22Rv1 (cell line): ENCODE results near the gene ATF6.

Experiments used
- H3K27ac ChIP-seq: fragments of 450-650 bp; 2 replicates; pipeline ENCODE4 v1.5.1; 2017
- ZFX ChIP-seq: fragments of 450-650 bp; IDR thresholded peaks from 2 replicates; pipeline ENCODE4 v1.6.1; 2017; ENCODE audit warnings: antibody characterized with exemption, borderline replicate concordance
- TF ChIP-seq, protein P1 (sequence below): fragments of 450-650 bp; IDR thresholded peaks from 2 replicates; pipeline ENCODE4 v1.5.1; 2017; ENCODE audit warnings: mild to moderate bottlenecking

The ATF6 gene

DNA sequence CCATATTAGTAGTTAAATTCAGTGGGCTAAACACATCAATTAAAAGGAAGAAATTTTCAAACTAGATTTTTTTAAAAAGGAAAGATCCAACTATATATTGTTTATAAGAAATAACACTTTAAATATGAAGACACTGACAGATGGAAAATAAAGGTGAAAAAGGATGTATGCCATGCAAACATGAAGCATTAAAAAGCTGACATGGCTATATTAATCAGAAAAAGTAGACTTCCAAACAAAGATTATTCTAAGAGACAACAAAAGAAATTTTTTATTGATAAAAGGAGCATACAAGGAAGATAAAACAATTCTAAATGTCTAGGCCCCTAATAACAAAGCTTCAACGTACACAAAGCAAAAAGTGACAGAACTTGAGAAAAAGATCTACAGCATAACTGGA lies 92.2 kb downstream of the ATF6 start:
- no peak overlapping the region for H3K27ac ChIP-seq
- TF ChIP-seq, protein P1, sequence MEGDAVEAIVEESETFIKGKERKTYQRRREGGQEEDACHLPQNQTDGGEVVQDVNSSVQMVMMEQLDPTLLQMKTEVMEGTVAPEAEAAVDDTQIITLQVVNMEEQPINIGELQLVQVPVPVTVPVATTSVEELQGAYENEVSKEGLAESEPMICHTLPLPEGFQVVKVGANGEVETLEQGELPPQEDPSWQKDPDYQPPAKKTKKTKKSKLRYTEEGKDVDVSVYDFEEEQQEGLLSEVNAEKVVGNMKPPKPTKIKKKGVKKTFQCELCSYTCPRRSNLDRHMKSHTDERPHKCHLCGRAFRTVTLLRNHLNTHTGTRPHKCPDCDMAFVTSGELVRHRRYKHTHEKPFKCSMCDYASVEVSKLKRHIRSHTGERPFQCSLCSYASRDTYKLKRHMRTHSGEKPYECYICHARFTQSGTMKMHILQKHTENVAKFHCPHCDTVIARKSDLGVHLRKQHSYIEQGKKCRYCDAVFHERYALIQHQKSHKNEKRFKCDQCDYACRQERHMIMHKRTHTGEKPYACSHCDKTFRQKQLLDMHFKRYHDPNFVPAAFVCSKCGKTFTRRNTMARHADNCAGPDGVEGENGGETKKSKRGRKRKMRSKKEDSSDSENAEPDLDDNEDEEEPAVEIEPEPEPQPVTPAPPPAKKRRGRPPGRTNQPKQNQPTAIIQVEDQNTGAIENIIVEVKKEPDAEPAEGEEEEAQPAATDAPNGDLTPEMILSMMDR: no peak

DNA sequence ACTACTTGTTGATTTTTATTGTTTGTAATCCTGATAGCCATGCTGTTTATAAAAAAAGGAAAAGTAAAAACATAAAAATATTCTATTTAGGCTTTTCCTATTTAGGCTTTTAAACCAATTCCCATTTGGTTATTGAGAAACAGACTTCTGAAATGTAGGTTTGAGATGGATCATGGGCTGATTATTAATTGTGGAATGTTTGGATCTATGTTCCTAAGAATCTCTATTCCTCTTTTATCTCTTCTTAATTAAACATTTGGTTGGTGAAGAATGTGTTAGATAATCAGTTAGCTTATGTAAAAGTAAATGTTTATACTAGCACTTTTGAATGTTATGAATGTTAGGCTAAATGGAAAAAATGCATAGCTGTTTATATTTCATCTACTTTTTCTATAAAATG lies 97.4 kb downstream of the ATF6 start:
- TF ChIP-seq ZFX: no peak
- no peak overlapping the region for H3K27ac ChIP-seq

DNA sequence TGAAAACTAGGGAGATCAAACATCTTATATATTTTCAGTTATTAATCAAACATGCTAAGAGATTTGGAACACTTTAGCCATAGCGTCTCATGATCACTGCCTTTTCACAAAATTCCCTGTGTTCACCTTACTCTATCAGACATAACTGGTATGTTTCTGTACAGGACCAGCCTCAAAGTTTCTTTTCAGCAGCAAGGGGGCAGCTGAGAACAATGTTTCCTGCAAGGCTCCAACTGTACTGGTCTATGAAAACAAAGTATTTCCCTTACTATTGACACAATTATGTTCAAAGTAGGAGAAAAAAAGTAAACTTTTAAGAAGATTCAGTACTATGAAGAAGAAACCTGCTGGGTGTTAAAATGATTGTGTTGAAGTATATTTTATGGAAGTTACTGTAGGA lies 98.5 kb downstream of the ATF6 start:
- no peak overlapping the region for H3K27ac ChIP-seq
- TF ChIP-seq, protein P1: no peak; the same call in 1 of the 2 replicates
- TF ChIP-seq ZFX: no peak

DNA sequence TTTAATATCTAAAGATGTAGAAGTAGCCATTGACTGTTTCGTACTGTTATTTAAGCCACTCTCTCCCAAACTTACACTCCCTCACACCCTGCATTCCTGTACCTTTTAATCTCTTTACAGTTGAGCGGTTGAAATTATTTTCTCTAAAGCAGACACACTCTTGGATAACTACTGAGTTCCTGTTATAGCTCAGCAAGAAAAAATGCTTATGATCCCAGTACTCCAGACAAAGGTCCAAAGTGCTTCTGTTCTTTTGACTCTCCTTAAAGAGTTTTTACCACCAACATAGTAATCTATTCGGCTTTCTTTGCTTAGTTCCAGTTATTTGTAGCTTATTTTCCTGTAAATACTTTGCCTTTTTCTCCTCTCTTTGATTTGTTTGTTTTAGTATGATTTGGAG lies 100.1 kb downstream of the ATF6 start:
- TF ChIP-seq, protein P1: no peak
- TF ChIP-seq ZFX: no peak
- H3K27ac ChIP-seq: no peak overlapping the region

DNA sequence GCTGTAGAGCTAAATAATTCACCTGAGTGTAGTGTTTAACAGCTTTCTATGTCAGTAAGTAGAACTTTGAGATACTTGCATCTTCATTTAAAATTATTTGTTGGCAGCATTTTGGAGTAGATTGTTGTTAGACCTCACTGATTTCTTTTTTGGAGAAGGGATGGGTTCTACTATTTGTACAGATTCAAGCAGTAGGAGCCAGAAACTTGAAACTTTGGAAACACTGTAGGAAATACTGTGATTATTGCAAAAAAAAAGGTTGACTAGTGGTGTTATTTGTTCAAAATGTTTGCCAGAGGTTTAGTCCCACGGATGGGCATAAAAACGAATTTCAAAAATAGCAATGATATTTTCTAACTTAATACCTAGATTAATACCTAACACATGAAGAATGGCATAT lies 102.7 kb downstream of the ATF6 start:
- TF ChIP-seq, protein P1: no peak
- TF ChIP-seq ZFX: no peak
- H3K27ac ChIP-seq: no peak overlapping the region

DNA sequence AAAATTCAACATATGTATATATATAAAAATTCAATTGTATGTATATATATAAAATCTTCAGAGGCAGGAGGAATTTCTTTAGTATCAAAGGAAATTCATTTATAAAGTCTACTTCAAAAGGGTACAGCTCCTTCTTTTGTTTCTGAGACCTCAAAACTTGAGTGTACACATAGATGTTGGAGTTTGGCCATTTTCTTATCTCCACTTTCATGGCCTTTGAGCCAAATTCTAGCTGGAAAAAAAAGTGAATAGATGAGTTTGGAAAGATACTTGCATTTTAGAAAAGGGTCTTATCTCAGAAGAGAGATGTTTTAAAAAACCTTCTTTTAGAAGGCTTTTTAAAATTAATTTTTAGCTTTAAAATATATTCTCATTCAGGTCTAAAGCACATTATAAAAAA lies 103.2 kb downstream of the ATF6 start:
- TF ChIP-seq, protein P1: no peak
- TF ChIP-seq ZFX: no peak
- H3K27ac ChIP-seq: no peak overlapping the region

DNA sequence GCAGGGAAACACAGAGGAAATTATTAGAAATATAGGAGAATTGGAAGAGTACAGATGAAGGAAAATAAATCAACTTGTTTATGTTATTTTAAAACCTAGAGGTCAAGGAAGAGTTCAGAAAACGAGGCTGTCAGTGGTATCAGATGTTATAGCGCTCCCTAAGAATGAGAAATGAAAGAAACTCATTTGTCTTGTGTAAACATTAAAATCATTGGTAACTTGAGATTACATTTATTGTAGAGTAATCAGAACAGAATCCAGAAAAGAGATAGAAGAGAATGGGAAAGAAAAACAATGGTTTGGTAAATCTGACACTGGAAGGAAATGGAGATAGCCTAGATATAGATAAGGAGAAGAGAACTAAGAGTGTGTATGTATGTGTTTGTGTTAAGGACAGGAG lies 106.4 kb downstream of the ATF6 start:
- no peak for TF ChIP-seq ZFX
- TF ChIP-seq, protein P1: no peak

DNA sequence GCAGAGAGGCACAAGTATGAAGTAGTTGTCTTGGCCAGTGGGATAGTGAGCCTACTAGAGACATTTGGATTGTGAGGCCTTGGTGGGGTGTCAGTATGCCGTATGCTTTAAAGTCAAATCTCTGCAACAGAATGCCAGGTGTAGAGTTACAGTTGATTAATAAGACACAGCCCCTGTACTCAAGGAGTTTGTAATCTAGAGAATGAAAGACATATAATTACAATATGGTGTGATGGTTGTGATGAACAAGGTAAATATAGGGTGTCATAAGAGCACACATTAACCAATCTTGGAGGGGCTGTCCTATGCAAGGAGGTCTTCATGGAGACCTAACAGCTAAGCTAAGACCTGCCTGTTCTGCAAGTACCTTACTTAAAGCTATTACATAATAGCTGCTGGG lies 113.1 kb downstream of the ATF6 start:
- H3K27ac ChIP-seq: no peak overlapping the region
- TF ChIP-seq, protein P1: no peak
- TF ChIP-seq ZFX: no peak

More for the DNA sequence above, 106.4 kb downstream of the ATF6 start:
- H3K27ac ChIP-seq: no peak overlapping the region
